CD14-positive monocyte (primary cell): ENCODE data around the gene LOC128125822. TPM values are rescaled to one million over a fixed set of nuclear protein-coding genes. Genes with fewer than 3 reads are reported as not detected.

Experiments used
- DNase-seq, 3 donors: peaks; one replicate each; pipeline ENCODE4 v3.0.0-alpha.2; 2011 to 2022
- H2AFZ ChIP-seq: 2 replicates; pipeline ENCODE4 v1.6.0; 2012; ENCODE audit warnings: mild to moderate bottlenecking, low read depth, low read length, inconsistent platforms; ENCODE audit not compliant: insufficient read depth, poor library complexity, severe bottlenecking
- H3K27ac ChIP-seq, 2 donors: 1 replicate in 1 of 2; 2 replicates in 1 of 2; pipeline ENCODE4 v1.5.1; 2012 to 2013; ENCODE audit warnings: low read length in 2 of 2, control low read depth in 1 of 2, inconsistent platforms in 1 of 2, low read depth in 1 of 2, mild to moderate bottlenecking in 1 of 2
- H3K27me3 ChIP-seq, 2 donors: one replicate each; pipeline versions ENCODE4 v1.6.0 to v1.6.1; 2011 to 2013; ENCODE audit warnings: low read length in 2 of 2; ENCODE audit not compliant: control insufficient read depth in 2 of 2, insufficient read depth in 2 of 2
- H3K36me3 ChIP-seq, 2 donors: replicated peaks in 1 of 2; 1 replicate in 1 of 2; 2 replicates in 1 of 2; pipeline versions ENCODE4 v1.5.1 to v1.6.1; 2012 to 2013; ENCODE audit warnings: low read length in 2 of 2, control low read depth in 1 of 2, inconsistent platforms in 1 of 2, mild to moderate bottlenecking in 1 of 2; ENCODE audit not compliant: insufficient read depth in 2 of 2, control insufficient read depth in 1 of 2
- H3K4me1 ChIP-seq, 2 donors: 1 replicate in 1 of 2; 2 replicates in 1 of 2; pipeline versions ENCODE4 v1.5.1 to v1.6.1; 2012 to 2013; ENCODE audit warnings: low read length in 2 of 2, control low read depth in 1 of 2, inconsistent platforms in 1 of 2, mild to moderate bottlenecking in 1 of 2, moderate library complexity in 1 of 2; ENCODE audit not compliant: insufficient read depth in 2 of 2, control insufficient read depth in 1 of 2
- H3K4me2 ChIP-seq: replicated peaks from 2 replicates; pipeline ENCODE3; 2012; ENCODE audit warnings: low read length, moderate library complexity, mild to moderate bottlenecking; ENCODE audit not compliant: poor library complexity, severe bottlenecking; ENCODE audit errors: extremely low read depth
- H3K4me3 ChIP-seq, 3 experiments: fragments of 200-600 bp in 1 of 3; sonication (generic) in 1 of 3; replicated peaks in 1 of 3; 1 replicate in 2 of 3; 2 replicates in 1 of 3; pipeline ENCODE4 v1.5.1; 2011 to 2013; ENCODE audit warnings: low read length in 3 of 3, mild to moderate bottlenecking in 3 of 3, control low read depth in 2 of 3, low read depth in 2 of 3, inconsistent platforms in 1 of 3, moderate library complexity in 1 of 3
- H3K79me2 ChIP-seq: 2 replicates; pipeline ENCODE4 v1.6.0; 2012; ENCODE audit warnings: mild to moderate bottlenecking, control low read depth, inconsistent platforms, low read length, moderate library complexity; ENCODE audit not compliant: insufficient read depth
- H3K9ac ChIP-seq: 2 replicates; pipeline ENCODE4 v1.6.0; 2017; ENCODE audit warnings: low read length, mild to moderate bottlenecking; ENCODE audit not compliant: insufficient read depth, poor library complexity, severe bottlenecking
- H3K9me3 ChIP-seq, 2 donors: replicated peaks in 1 of 2; 1 replicate in 1 of 2; 2 replicates in 1 of 2; pipeline versions ENCODE4 v1.5.1 to v1.6.1; 2012 to 2013; ENCODE audit warnings: low read length in 2 of 2, control low read depth in 1 of 2; ENCODE audit not compliant: control insufficient read depth in 1 of 2, insufficient read depth in 1 of 2
- H4K20me1 ChIP-seq: 2 replicates; pipeline ENCODE4 v1.6.0; 2012; ENCODE audit warnings: mild to moderate bottlenecking, low read length, control low read depth, moderate library complexity; ENCODE audit not compliant: insufficient read depth
- H3K27ac Mint-ChIP-seq, 7 donors: one replicate each; pipeline ENCODE4 v1.8.0; 2020; ENCODE audit warnings: mild to moderate bottlenecking in 7 of 7, mixed read lengths in 7 of 7, moderate library complexity in 6 of 7, inconsistent platforms in 2 of 7
- H3K27me3 Mint-ChIP-seq, 3 donors: one replicate each; pipeline ENCODE4 v1.8.0; 2021 to 2022; ENCODE audit warnings: low read depth in 3 of 3, mild to moderate bottlenecking in 3 of 3, mixed read lengths in 3 of 3, moderate library complexity in 3 of 3, inconsistent platforms in 1 of 3
- H3K36me3 Mint-ChIP-seq, 2 donors: one replicate each; pipeline ENCODE4 v1.8.0; 2020; ENCODE audit warnings: mixed read lengths in 2 of 2, inconsistent platforms in 1 of 2, mild to moderate bottlenecking in 1 of 2
- H3K4me1 Mint-ChIP-seq: one replicate; pipeline ENCODE4 v1.8.0; 2020; ENCODE audit warnings: mild to moderate bottlenecking, mixed read lengths
- H3K4me3 Mint-ChIP-seq, 2 donors: one replicate each; pipeline ENCODE4 v1.8.0; 2020; ENCODE audit warnings: mild to moderate bottlenecking in 2 of 2, mixed read lengths in 2 of 2, moderate library complexity in 1 of 2
- H3K9me3 Mint-ChIP-seq, 7 donors: one replicate each; pipeline ENCODE4 v1.8.0; 2020 to 2022; ENCODE audit warnings: mixed read lengths in 7 of 7, mild to moderate bottlenecking in 6 of 7, moderate library complexity in 6 of 7, inconsistent platforms in 2 of 7
- CTCF ChIP-seq: fragments of 200-600 bp; IDR thresholded peaks from one replicate; pipeline ENCODE4 v1.8.0; 2022; ENCODE audit warnings: antibody characterized with exemption, mild to moderate bottlenecking
- WGBS: methylation state at CpG from one replicate; pipeline ENCODE4 v1.1.5; 2013; ENCODE audit warnings: missing lambda C conversion rate; ENCODE audit not compliant: insufficient coverage; 5-methylcytosine and 5-hydroxymethylcytosine counted together
- intact Hi-C, 2 donors: fragments of 100-400 bp; cut with micrococcal nuclease; formaldehyde crosslinking; loops; one replicate each; pipeline versions ENCODE4 v1.15.0 to v1.15.1; 2023
- polyA plus RNA-seq, 3 donors: library from polyadenylated mRNA; depleted of rRNA in 1 of 3; unstranded in 2 of 3; stranded (reverse) in 1 of 3; fragments of 300-500 nt in 2 of 3; fragments of >200 nt in 1 of 3; fragmentation: Illumina TruSeq in 2 of 3; gene quantifications; 1 replicate in 2 of 3; 2 replicates in 1 of 3; pipeline ENCODE4 v1.2.3, GENCODE V29; 2012 to 2021
- small RNA-seq: library from RNA; depleted of rRNA; stranded (forward); fragments of <200 nt; gene quantifications from one replicate; pipeline ENCODE3, GENCODE V24; 2012; ENCODE audit warnings: low read depth; ENCODE audit not compliant: insufficient read length

LOC128125822 gene

DNA sequence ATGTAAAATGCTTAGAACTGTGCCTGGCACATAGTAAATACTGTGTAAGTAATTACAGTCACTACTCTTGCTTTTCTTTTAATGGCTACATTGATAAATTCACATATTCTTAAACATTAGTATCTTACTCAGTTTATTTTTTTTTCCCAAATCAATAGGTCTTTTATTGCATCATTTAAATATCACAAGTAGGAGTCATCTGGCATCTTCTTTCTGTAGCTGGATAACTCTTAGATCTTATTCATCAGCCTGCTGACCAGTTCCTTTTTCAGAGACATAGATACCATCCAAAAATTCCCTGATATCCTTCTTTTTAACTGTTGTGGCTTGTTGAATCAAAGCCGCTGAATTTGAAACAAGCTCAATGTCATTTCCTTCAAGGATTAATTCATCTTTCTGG is 43.3 kb downstream of the LOC128125822 start:
- Histone ChIP-seq H3K9me3 (no peaks in the 10 kb centered on the region), H3K9ac (no peak overlapping the region), H3K4me3 (no peak overlapping the region), H3K4me1 (no peaks in the 10 kb centered on the region), H3K36me3 (no peaks in the 10 kb centered on the region), H3K27ac (no peak overlapping the region), H4K20me1 (no peaks in the 10 kb centered on the region), H3K27me3 (no peaks in the 10 kb centered on the region), H2AFZ (no peak overlapping the region), H3K79me2 (no peaks in the 10 kb centered on the region), H3K4me2 (no peak overlapping the region)
- H3K36me3 Mint-ChIP-seq: no peaks in the 10 kb centered on the region
- no peak for DNase-seq
- intact Hi-C loops: no loop called here
- H3K27me3 Mint-ChIP-seq: peaks cover 2 to 6% (median 3%) of the 10 kb centered on the region in 3 donors
- no peak for TF ChIP-seq CTCF
- H3K4me3 Mint-ChIP-seq: no peak overlapping the region
- peaks cover 2% of the 10 kb centered on the region for H3K4me1 Mint-ChIP-seq
- 100% methylated on average over 1 of the region's 1 CpG for WGBS
- H3K9me3 Mint-ChIP-seq: peaks cover 0 to 2% (median 0%) of the 10 kb centered on the region in 7 donors
- H3K27ac Mint-ChIP-seq: no peak overlapping the region

Small RNA genes lying within 50 kb of the gene (small RNA-seq; reads per million reads assigned to genes)
- not detected for gene AL513043.1

Other genes starting within 250 kb of the LOC128125822 start
- gene PTP4A1, start within 50 bp of the LOC128125822 start, polyA plus RNA-seq: 100 to 1,000 TPM in 1 of 3 donors, 10 to 100 TPM in 2; 73.4 to 106 (median 96.1) TPM
- gene PHF3, start 63.3 kb downstream of the LOC128125822 start, polyA plus RNA-seq: 10 to 100 TPM in 2 of 3 donors, 1 to 10 TPM in 1; 5.4 to 13.8 (median 13.0) TPM